Activated CD4-positive, alpha-beta T cell treated with anti-CD3 and anti-CD28 coated beads, Interleukin-2, amount 10 ng/mL, durations not matched to agents 24 days and 14 days (primary cell): ENCODE results near the gene RIMKLA. TPM values are rescaled to one million over a fixed set of nuclear protein-coding genes. Genes with fewer than 3 reads are reported as not detected.

Experiments
- DNase-seq: peaks from one replicate; pipeline ENCODE4 v3.0.0; 2022
- H3K27ac Mint-ChIP-seq: one replicate; pipeline ENCODE4 v1.8.0; 2022; ENCODE audit warnings: mild to moderate bottlenecking, mixed read lengths
- H3K27me3 Mint-ChIP-seq: one replicate; pipeline ENCODE4 v1.8.0; 2022; ENCODE audit warnings: mixed read lengths
- H3K36me3 Mint-ChIP-seq: one replicate; pipeline ENCODE4 v1.8.0; 2022; ENCODE audit warnings: low read depth, mild to moderate bottlenecking, mixed read lengths
- H3K4me1 Mint-ChIP-seq: one replicate; pipeline ENCODE4 v1.8.0; 2021; ENCODE audit warnings: mixed read lengths
- H3K4me3 Mint-ChIP-seq: one replicate; pipeline ENCODE4 v1.8.0; 2022; ENCODE audit warnings: mild to moderate bottlenecking, moderate library complexity, mixed read lengths
- H3K9me3 Mint-ChIP-seq: one replicate; pipeline ENCODE4 v1.8.0; 2021; ENCODE audit warnings: mixed read lengths
- intact Hi-C: fragments of 100-400 bp; cut with micrococcal nuclease; formaldehyde crosslinking; loops from one replicate; pipeline ENCODE4 v1.15.1; 2023
- total RNA-seq: library from RNA; stranded (reverse); gene quantifications from 2 replicates; pipeline ENCODE4 v1.2.3, GENCODE V29; 2022

The RIMKLA gene
- total RNA-seq, 1 donor from 2014 or later: 5.5 TPM

DNA sequence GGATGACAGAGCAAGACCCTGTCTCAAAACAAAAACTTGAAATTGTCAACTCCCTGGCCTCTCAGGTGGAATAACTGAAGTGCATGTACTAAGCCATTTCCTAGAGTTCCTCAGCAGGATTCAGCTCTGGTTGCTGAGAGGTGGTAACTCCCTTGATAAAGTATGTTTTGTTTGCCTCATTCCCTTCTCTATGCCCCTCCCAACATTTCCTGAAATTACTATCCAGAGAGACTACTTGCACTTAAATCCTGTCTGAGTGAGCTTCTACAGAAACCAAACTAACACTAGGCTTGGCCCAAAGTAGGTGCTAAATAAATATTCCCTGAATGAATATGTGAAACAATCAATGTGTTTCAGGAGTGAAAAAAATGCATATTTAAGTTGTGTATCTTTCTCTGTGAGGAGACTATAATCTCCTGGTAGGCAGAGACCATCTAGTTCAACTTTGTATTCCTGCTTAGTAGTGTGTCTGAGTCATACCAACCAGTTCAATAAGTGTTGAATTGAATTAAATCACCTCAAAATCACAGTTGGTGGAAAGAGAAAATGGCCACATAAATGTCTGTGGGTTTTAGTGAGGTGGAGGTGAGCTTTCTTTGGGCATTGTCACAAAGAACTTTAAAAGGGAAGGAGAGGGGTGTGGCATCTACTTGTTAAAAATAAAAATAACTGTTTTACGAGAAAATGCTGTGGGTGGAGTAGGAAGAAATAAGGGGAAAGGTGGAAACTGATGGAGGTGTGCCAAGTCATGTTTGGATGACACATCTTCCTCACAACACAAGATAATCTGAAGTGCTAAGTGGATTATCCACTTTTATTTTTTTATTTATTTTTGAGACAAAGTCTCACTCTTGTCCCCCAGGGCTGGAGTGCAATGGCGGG is 12.6 kb downstream of the RIMKLA start:
- intact Hi-C loops: loop anchor here (5.0 kb wide), 1 partner anchor 59 kb away; no protein-coding TSS in a partner anchor
- H3K27ac Mint-ChIP-seq: peak overlapping the region; percentile 15
- H3K4me3 Mint-ChIP-seq: no peak overlapping the region
- peaks cover 10% of the 10 kb centered on the region for H3K4me1 Mint-ChIP-seq
- no peaks in the 10 kb centered on the region for H3K36me3 Mint-ChIP-seq
- no peak for DNase-seq
- no peaks in the 10 kb centered on the region for H3K27me3 Mint-ChIP-seq
- H3K9me3 Mint-ChIP-seq: no peaks in the 10 kb centered on the region

DNA sequence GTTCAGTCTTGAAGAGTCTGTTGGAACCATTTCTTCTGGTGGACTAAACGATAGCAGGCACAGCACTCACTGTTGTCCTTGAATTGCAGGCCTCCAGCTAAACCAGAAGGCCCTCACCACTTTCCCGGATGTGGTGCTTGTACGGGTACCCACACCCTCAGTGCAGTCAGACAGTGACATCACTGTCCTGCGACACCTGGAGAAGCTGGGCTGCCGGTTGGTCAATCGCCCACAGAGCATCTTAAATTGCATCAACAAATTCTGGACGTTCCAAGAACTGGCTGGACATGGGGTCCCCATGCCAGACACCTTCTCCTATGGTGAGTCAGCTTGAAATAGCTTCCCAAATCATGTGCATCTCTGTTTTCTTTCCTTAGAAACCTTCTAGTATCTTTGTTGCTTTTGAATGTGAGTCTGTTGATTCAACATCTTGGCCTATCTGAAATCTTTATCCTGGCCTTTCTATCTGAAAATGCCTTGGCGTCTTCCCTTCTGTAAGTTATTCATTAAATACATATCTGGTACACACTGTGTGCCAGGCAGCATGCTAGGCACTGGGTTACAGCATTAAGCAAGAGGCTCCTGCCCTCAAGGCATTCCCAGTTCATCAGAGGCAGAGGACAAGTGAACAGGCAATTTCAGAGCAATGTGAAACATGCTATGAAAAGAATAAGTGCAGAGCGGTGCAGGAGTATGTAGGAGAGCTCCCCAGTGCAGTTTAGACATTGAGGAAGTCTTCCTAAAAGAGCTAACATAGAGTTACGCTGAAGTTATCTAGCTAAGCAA is 18.9 kb downstream of the RIMKLA start:
- Mint-ChIP-seq H3K27me3 (no peaks in the 10 kb centered on the region), H3K4me1 (peaks cover 3% of the 10 kb centered on the region), H3K27ac (no peak overlapping the region), H3K9me3 (no peaks in the 10 kb centered on the region), H3K4me3 (no peak overlapping the region), H3K36me3 (no peaks in the 10 kb centered on the region)
- intact Hi-C loops: no loop called here
- DNase-seq: no peak

DNA sequence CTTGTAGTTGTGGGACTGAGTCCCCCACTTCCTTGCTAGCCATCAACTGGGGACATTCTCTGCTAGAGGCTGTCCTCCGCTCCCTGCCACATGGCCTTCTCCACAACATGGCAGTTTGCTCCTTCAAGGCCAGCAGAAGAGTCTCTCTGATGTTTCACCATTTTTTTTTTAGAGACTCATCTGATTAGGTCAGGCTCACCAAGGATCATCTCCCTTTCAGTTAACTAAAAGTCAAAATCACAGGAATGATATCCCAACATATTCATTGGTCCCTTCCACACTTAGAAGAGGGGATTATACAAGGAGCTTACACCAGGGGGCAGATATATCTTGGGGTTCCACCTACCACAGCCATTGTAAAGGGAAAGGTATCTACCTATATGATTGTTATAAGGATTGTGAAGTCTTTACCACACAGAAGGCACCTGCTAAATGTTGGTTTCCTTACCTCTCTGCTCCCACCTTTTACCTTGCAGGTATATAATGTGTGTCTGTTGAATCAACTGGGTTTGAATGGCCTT is 23.3 kb downstream of the RIMKLA start:
- H3K4me3 Mint-ChIP-seq: no peak overlapping the region
- H3K27ac Mint-ChIP-seq: no peak overlapping the region
- no peaks in the 10 kb centered on the region for H3K4me1 Mint-ChIP-seq
- intact Hi-C loops: no loop called here
- no peaks in the 10 kb centered on the region for H3K27me3 Mint-ChIP-seq
- no peak for DNase-seq
- peaks cover 7% of the 10 kb centered on the region for H3K36me3 Mint-ChIP-seq
- H3K9me3 Mint-ChIP-seq: no peaks in the 10 kb centered on the region

DNA sequence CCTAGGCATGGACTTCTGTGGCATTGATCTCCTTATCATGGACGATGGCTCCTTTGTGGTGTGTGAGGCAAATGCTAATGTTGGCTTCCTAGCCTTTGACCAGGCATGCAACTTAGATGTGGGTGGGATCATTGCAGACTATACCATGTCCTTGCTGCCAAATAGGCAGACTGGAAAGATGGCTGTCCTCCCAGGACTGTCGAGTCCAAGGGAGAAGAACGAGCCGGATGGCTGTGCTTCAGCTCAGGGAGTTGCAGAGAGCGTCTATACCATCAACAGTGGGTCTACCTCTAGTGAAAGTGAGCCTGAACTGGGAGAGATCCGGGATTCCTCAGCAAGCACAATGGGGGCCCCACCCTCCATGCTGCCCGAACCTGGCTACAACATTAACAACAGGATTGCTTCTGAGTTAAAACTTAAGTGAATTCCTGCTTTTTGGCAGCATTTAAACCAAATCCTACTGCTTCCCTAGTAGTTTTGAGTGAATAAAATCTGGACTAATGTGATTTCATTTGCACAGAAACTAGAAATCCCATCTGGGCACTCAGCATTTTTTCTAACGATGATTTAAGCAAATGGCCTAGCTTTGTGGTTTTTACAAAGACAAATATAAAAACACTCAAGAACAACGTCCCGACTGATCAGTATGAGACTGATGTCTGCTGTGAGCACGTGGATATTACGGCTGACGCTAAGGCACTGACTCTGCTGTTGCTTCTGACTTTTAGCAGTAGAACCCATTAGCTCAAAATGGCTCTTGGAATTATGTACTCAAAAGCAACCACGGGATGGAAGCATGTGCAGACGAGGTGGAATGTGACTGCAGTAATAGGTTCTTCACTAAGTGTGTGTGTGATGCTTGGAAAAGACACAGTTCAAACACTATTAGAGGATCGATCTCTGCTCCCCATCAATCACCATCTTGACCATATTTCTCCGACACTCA is 34.2 kb downstream of the RIMKLA start:
- no peaks in the 10 kb centered on the region for H3K4me1 Mint-ChIP-seq
- no peaks in the 10 kb centered on the region for H3K9me3 Mint-ChIP-seq
- H3K27ac Mint-ChIP-seq: no peak overlapping the region
- no peak for DNase-seq
- intact Hi-C loops: no loop called here
- peaks cover 4% of the 10 kb centered on the region for H3K36me3 Mint-ChIP-seq
- no peaks in the 10 kb centered on the region for H3K27me3 Mint-ChIP-seq
- no peak overlapping the region for H3K4me3 Mint-ChIP-seq

DNA sequence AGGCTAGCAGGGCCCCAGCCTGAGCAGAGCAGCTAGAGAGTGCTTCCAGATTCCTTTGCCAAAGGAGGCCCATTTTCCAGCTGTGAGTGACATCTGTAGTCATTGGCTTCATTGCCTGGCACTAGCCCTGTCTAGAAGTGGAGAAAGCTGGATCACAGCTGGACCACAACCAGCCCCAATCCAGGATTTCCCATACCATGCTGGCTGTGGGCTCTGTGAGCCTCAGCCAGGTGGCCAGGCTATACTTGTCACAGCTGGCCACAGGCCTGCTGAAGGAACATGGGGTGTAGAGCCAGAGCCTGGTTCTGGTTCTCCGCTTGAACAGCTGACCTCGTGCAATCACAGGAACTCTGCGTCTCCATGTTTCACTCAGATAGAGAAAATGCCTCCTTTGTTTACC is 36.6 kb downstream of the RIMKLA start:
- no peaks in the 10 kb centered on the region for H3K4me1 Mint-ChIP-seq
- peaks cover 1% of the 10 kb centered on the region for H3K36me3 Mint-ChIP-seq
- DNase-seq: no peak
- no peak overlapping the region for H3K4me3 Mint-ChIP-seq
- peaks cover 5% of the 10 kb centered on the region for H3K27me3 Mint-ChIP-seq
- no peaks in the 10 kb centered on the region for H3K9me3 Mint-ChIP-seq
- no peak overlapping the region for H3K27ac Mint-ChIP-seq
- intact Hi-C loops: no loop called here

DNA sequence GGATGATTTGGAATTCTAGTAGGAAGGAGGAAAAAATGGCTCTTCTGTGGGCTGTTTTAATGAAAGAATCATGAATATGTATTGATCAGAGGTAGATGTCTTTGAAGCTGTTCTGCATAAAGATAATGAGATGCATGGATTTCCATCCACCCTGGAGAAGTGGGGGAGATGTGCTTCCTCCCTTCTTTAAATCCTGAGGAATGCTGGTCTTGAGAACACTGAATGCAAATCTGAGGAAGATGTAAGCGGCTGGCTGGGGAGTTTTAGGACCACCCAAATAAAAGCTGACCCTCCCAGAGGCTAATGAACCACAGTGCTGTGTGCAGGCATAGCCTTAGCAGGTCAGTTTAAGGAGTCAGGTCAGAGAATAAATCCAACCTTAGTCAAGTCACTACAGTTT is 37.9 kb downstream of the RIMKLA start:
- Mint-ChIP-seq H3K27ac (no peak overlapping the region), H3K4me1 (no peaks in the 10 kb centered on the region), H3K9me3 (no peaks in the 10 kb centered on the region), H3K27me3 (peaks cover 5% of the 10 kb centered on the region), H3K36me3 (peaks cover 1% of the 10 kb centered on the region), H3K4me3 (no peak overlapping the region)
- intact Hi-C loops: no loop called here
- no peak for DNase-seq

DNA sequence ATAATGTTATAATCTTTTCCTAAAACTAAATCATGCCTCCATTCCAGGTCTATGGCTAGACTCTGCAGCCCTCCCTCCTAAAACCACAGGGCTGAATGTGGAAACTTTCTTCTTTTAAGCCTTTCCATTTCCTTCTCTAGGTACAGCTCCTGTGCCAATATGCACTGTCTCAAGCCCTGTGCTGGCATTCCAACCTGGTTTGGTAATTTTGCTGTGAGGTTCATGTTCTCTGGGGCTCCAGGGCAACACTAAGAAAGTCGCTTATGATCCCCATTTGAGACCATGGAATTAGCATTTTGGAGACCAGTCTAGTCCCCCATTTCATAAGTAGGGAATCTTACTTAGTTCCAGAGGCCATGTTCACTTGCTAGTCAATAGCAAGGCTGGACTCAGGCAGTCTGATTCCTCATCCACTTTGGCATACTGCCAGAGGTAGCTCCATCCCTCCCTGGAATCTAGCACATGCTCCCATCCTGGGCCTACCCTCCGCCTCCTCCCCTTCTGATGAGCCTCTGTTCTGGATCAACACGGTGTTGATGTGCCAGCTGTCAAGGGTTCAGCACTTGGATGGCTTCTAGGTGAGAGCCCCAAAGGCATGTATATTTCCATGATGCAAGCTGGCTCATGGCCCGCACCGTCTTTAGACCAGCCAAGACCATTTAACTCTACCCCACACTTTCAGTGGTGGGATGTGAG is 38.7 kb downstream of the RIMKLA start:
- DNase-seq: no peak
- Mint-ChIP-seq H3K4me3 (no peak overlapping the region), H3K27ac (no peak overlapping the region), H3K4me1 (no peaks in the 10 kb centered on the region), H3K36me3 (peaks cover 1% of the 10 kb centered on the region), H3K9me3 (no peaks in the 10 kb centered on the region), H3K27me3 (peaks cover 5% of the 10 kb centered on the region)
- intact Hi-C loops: no loop called here

DNA sequence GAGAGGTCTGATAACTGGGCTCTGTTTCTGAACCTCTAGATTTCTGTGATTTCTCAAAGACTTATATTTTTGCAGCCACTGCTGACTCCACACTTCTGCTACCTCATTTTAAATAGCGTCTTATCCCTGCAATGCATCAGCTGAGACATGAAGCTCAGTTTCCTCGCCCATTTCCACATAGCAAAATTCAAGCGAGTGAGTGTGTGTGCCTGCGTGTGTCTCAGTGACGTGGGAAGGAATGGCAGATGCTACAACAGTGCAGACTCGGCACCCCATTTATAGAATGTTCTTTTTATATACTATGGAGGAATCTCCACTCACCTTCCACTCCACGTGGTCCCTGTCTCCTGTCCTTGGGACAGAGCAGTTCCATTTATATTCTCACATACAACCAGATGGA is 39.5 kb downstream of the RIMKLA start:
- no peak overlapping the region for H3K27ac Mint-ChIP-seq
- peaks cover 1% of the 10 kb centered on the region for H3K36me3 Mint-ChIP-seq
- no peaks in the 10 kb centered on the region for H3K9me3 Mint-ChIP-seq
- intact Hi-C loops: no loop called here
- H3K4me1 Mint-ChIP-seq: no peaks in the 10 kb centered on the region
- peaks cover 5% of the 10 kb centered on the region for H3K27me3 Mint-ChIP-seq
- no peak for DNase-seq
- no peak overlapping the region for H3K4me3 Mint-ChIP-seq

DNA sequence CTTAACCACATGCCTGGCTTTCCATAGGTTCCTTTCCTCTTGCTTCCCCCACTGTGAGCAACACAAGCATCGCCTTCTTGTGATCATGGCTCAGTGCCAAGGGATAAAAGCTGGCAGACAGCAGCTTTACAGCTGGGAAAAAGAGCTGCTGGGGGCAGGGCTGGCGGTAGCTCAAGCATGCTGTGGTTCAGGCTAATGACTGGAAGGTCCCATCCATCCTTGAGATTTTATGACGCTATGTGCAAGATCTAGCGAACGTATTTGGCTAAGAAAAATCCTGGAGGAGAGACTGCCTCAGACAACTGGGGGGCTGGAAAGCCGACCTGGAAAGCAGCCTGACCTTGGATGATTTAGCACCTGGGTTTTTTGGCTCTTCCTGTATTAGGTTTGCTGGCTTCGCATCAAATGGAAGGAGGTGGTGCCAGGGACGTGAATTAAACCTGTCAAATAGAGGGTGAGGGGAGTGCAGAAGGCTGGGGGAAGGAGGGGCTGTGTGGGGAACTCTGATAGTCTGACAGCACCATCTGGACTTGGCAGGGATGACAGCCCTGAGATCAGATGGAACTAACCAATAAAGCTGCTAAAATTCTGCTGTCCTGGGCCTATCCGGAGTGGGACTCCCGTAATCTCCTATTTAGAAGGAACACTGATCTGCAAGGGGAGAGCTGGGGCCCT is 40.5 kb downstream of the RIMKLA start:
- Mint-ChIP-seq H3K36me3 (no peaks in the 10 kb centered on the region), H3K9me3 (no peaks in the 10 kb centered on the region), H3K4me3 (no peak overlapping the region), H3K27ac (no peak overlapping the region), H3K27me3 (peaks cover 5% of the 10 kb centered on the region), H3K4me1 (no peaks in the 10 kb centered on the region)
- intact Hi-C loops: no loop called here
- no peak for DNase-seq

DNA sequence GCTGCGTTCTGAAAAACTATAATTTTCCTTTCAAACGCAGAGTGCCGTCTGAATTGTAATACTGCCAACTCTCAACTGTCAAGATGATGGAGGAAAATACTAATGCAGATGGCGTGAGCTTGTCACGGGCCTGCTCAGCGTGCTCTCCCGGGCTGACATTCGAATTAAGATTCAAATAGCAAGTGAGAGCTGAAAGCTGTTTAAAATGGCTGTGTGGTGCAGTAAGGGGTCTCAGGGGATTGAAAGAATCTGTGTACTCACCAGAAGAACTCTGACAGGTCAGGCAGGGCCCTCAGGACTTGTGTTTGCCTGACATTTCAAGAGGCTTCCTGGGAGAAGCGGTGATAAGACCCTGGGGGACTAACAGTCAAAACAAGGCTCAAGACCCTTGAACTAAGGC is 42.1 kb downstream of the RIMKLA start:
- intact Hi-C loops: no loop called here
- Mint-ChIP-seq H3K4me3 (no peak overlapping the region), H3K4me1 (peaks cover 2% of the 10 kb centered on the region), H3K36me3 (no peaks in the 10 kb centered on the region), H3K27me3 (peaks cover 5% of the 10 kb centered on the region), H3K9me3 (no peaks in the 10 kb centered on the region), H3K27ac (no peak overlapping the region)
- DNase-seq: no peak

DNA sequence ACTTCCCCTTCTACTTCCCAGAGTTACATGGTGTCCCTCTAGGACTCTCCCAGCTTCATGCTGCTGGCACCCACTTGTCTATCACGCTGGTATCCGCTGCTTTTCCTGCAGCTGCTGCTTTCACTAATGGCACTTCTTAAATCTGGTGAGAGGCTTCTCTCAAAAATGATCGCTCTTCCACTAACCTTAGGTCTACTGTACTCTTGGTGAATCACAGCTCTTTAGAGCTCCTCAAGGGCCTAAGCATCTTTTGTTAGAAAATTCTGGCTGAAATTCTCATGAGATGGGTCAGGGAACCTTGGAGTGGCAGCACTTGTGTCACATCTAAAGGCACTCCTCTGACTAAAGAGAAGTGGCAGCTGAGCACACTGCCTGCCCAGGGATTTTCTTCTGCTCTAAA is 43.1 kb downstream of the RIMKLA start:
- Mint-ChIP-seq H3K36me3 (no peaks in the 10 kb centered on the region), H3K27ac (no peak overlapping the region), H3K9me3 (no peaks in the 10 kb centered on the region), H3K4me3 (no peak overlapping the region), H3K27me3 (peaks cover 5% of the 10 kb centered on the region), H3K4me1 (peaks cover 2% of the 10 kb centered on the region)
- intact Hi-C loops: no loop called here
- DNase-seq: no peak

DNA sequence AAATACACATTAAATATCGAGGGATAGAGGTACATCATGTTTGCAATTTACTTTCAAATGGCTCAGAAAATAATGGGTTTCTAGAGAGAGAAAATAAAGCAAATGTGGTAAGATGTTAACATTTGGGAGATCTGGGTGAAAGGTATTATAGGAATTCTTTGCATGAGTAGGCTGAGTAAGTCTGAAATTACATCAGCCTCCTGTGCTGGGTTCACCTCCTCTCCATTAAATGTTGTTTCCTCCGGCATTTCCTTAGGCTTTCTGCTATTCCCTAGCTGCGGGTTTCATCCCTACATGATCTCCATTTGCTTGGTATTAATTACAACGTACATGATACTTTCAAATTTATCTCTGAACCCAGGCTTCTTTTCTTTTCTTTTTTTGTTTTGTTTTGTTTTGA is 43.6 kb downstream of the RIMKLA start:
- H3K4me1 Mint-ChIP-seq: peaks cover 2% of the 10 kb centered on the region
- no peaks in the 10 kb centered on the region for H3K36me3 Mint-ChIP-seq
- no peak overlapping the region for H3K4me3 Mint-ChIP-seq
- intact Hi-C loops: no loop called here
- no peak for DNase-seq
- no peak overlapping the region for H3K27ac Mint-ChIP-seq
- no peaks in the 10 kb centered on the region for H3K9me3 Mint-ChIP-seq
- peaks cover 5% of the 10 kb centered on the region for H3K27me3 Mint-ChIP-seq
